GM18951 (cell line): ENCODE results near the gene ITGA7.

Source experiments
- POLR2A ChIP-seq: IDR thresholded peaks from 4 replicates; pipeline ENCODE4 v1.6.1; 2011; ENCODE audit warnings: mild to moderate bottlenecking; ENCODE audit not compliant: insufficient read length, insufficient read depth; ENCODE audit errors: extremely low read depth
- in situ Hi-C: fragments of 300-500 bp; cut with MboI; formaldehyde crosslinking; loops from one replicate; pipeline ENCODE4 v1.12.0; 2022; ENCODE audit warnings: low sequenced_read_pairs, mixed read lengths, inconsistent platforms; ENCODE audit not compliant: unreplicated experiment

ITGA7 gene

GRCh38 chr12:55636853-55637252 is 70.9 kb downstream of the ITGA7 start, which contains the start of gene OR10P1:
Gene OR10P1, plus strand, starts transcription at chr12:55636892. Its CDS starts 0 bp downstream, at chr12:55636892.
- in situ Hi-C loops = no loop called here
- no peak for TF ChIP-seq POLR2A

- TF ChIP-seq POLR2A = no peak
- in situ Hi-C loops = no loop called here
Measured at GRCh38 chr12:55636116-55636655, 71.5 kb downstream of the ITGA7 start.
